Loucy (cell line): ENCODE results near the gene CFAP410.

ENCODE experiments used
- CTCF ChIP-seq: fragments of 200-600 bp; sonication (generic); conservative IDR thresholded peaks from 2 replicates; pipeline ENCODE4 v1.5.1; 2014; ENCODE audit warnings: mild to moderate bottlenecking, antibody characterized with exemption, low read length
- EZH2phosphoT487 ChIP-seq: fragments of 200-600 bp; IDR thresholded peaks from 2 replicates; pipeline ENCODE4 v1.6.1; 2018; ENCODE audit warnings: antibody characterized with exemption, mild to moderate bottlenecking, moderate library complexity, borderline replicate concordance

DNA sequence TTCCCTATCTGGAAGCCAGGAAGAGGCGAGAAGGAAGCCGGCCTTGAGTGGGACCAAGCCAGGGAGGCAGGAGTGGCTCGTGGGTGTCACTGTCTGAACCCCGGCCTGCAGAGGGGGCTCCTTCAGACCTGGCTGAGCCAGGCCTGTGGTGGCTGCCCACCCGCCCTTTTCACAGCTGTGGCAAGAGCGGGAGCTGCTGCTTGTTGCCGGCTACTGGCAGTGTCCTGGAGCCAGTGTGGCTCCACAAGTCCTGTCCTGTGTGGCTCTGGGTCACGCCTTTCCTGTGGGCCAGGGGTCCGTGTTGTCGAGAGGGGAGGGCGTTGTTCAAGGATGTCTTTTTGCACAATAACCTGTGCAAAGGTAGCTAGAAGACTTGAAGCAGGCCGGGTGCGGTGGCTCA, 38.0 kb downstream of the CFAP410 start:
- TF ChIP-seq CTCF, result no peak
- TF ChIP-seq EZH2phosphoT487, result no peak
